ENCODE measurements around the gene ADGRD2.

DNA sequence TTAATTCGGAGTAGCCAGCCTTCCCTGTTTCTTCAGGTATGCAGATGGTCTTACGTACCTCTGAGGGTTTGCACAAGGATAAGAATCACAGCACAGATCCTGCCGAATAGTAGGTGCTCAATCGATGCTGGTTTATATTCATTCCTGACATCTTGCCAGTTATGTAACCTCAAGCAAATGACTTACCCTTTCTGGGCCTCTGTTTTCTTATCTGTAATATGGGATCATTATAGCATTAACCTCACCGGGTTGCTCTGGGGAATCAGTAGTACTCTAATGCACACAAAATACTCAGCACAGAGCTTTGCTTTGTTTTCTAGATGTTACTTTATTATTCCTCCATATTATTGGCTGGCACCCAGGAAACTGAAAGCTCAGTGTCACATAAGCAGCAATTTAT, 64.6 kb downstream of the ADGRD2 start:
- TF ChIP-seq, protein P1, sequence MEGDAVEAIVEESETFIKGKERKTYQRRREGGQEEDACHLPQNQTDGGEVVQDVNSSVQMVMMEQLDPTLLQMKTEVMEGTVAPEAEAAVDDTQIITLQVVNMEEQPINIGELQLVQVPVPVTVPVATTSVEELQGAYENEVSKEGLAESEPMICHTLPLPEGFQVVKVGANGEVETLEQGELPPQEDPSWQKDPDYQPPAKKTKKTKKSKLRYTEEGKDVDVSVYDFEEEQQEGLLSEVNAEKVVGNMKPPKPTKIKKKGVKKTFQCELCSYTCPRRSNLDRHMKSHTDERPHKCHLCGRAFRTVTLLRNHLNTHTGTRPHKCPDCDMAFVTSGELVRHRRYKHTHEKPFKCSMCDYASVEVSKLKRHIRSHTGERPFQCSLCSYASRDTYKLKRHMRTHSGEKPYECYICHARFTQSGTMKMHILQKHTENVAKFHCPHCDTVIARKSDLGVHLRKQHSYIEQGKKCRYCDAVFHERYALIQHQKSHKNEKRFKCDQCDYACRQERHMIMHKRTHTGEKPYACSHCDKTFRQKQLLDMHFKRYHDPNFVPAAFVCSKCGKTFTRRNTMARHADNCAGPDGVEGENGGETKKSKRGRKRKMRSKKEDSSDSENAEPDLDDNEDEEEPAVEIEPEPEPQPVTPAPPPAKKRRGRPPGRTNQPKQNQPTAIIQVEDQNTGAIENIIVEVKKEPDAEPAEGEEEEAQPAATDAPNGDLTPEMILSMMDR (IDR thresholded peaks at IDR 0.05): no peak
- TF ChIP-seq POLR2AphosphoS5 (IDR thresholded peaks at IDR 0.05): no peak
